Karpas-422 (cell line): Measurements from ENCODE around the gene DCP2. TPM values are rescaled to one million over a fixed set of nuclear protein-coding genes. Genes with fewer than 3 reads are reported as not detected.

ENCODE experiments used
- DNase-seq: peaks from one replicate; pipeline ENCODE4 v3.0.0-alpha.2; 2015
- H2AFZ ChIP-seq: fragments of 200-600 bp; sonication (generic); 2 replicates; pipeline ENCODE4 v1.6.1; 2014; ENCODE audit warnings: antibody characterized with exemption, low read length, mixed read lengths
- H3K27ac ChIP-seq: fragments of 200-600 bp; sonication (generic); 2 replicates; pipeline ENCODE4 v1.5.1; 2014; ENCODE audit warnings: mild to moderate bottlenecking, low read length, moderate library complexity
- H3K27me3 ChIP-seq: fragments of 200-600 bp; sonication (generic); 2 replicates; pipeline ENCODE4 v1.6.1; 2014; ENCODE audit warnings: low read length, mixed read lengths
- H3K36me3 ChIP-seq: fragments of 200-600 bp; sonication (generic); 2 replicates; pipeline ENCODE4 v1.6.1; 2014; ENCODE audit warnings: low read length, mixed read lengths; ENCODE audit not compliant: insufficient read depth
- H3K4me1 ChIP-seq: fragments of 200-600 bp; sonication (generic); 2 replicates; pipeline ENCODE4 v1.6.1; 2014; ENCODE audit warnings: mild to moderate bottlenecking, low read length, mixed read lengths
- H3K4me2 ChIP-seq: fragments of 200-600 bp; sonication (generic); 2 replicates; pipeline ENCODE4 v1.6.1; 2014; ENCODE audit warnings: low read length, low read depth, mild to moderate bottlenecking; ENCODE audit not compliant: poor library complexity, severe bottlenecking
- H3K4me3 ChIP-seq: fragments of 200-600 bp; sonication (generic); 2 replicates; pipeline ENCODE4 v1.5.1; 2014; ENCODE audit warnings: mild to moderate bottlenecking, antibody characterized with exemption, low read length, mixed read lengths
- H3K79me2 ChIP-seq: fragments of 200-600 bp; sonication (generic); 2 replicates; pipeline ENCODE4 v1.6.1; 2014; ENCODE audit warnings: mild to moderate bottlenecking, low read length, mixed read lengths
- H3K9ac ChIP-seq: fragments of 200-600 bp; sonication (generic); 2 replicates; pipeline ENCODE4 v1.6.0; 2014; ENCODE audit warnings: low read length
- H3K9me2 ChIP-seq: fragments of 200-600 bp; sonication (generic), shearing (Covaris generic); replicated peaks from 2 replicates; pipeline ENCODE4 v1.6.0; 2014; ENCODE audit warnings: mild to moderate bottlenecking, low read length, moderate library complexity; ENCODE audit not compliant: insufficient read depth
- H3K9me3 ChIP-seq: fragments of 300-700, 200-600 bp; sonication (generic); 2 replicates; pipeline ENCODE4 v1.6.1; 2014; ENCODE audit warnings: low read length, mixed read lengths
- H4K20me1 ChIP-seq: fragments of 200-600 bp; sonication (generic); 2 replicates; pipeline ENCODE4 v1.6.1; 2014; ENCODE audit warnings: mild to moderate bottlenecking, antibody characterized with exemption, low read length, low read depth; ENCODE audit not compliant: insufficient read depth
- total RNA-seq: library from RNA; depleted of rRNA; stranded (reverse); fragments of >200 nt; shearing (Covaris generic); gene quantifications from 2 replicates; pipeline ENCODE4 v1.2.3, GENCODE V29; 2014; ENCODE audit warnings: low replicate concordance

DCP2 gene
- total RNA-seq, 1 experiment from 2014 or later, result 74.2 TPM

- Histone ChIP-seq H3K9me2 (no peaks in the 10 kb centered on the region), H3K9me3 (no peaks in the 10 kb centered on the region), H3K36me3 (no peaks in the 10 kb centered on the region), H3K27me3 (no peaks in the 10 kb centered on the region), H3K9ac (peak overlapping the region; percentile 26; the same call in 1 of the 2 replicates), H3K4me2 (peak overlapping the region; percentile 59), H3K4me3 (peak overlapping the region; percentile 43), H3K27ac (peak overlapping the region; percentile 12; the same call in 1 of the 2 replicates), H3K4me1 (peaks cover 20% of the 10 kb centered on the region), H2AFZ (peak overlapping the region; percentile 59; the same call in 1 of the 2 replicates), H4K20me1 (no peaks in the 10 kb centered on the region), H3K79me2 (no peaks in the 10 kb centered on the region)
- peak; percentile 67 for DNase-seq
Measured at GRCh38 chr5:113047733-113048652, 71.4 kb downstream of the DCP2 start.

GRCh38 chr5:113048931-113049330 is 72.3 kb downstream of the DCP2 start:
- Histone ChIP-seq H3K4me1 (peaks cover 20% of the 10 kb centered on the region), H3K36me3 (no peaks in the 10 kb centered on the region), H3K4me2 (no peak overlapping the region), H3K9me3 (no peaks in the 10 kb centered on the region), H2AFZ (no peak overlapping the region), H4K20me1 (no peaks in the 10 kb centered on the region), H3K4me3 (no peak overlapping the region), H3K27ac (no peak overlapping the region), H3K9me2 (no peaks in the 10 kb centered on the region), H3K27me3 (no peaks in the 10 kb centered on the region), H3K79me2 (no peaks in the 10 kb centered on the region), H3K9ac (no peak overlapping the region)
- no peak for DNase-seq

GRCh38 chr5:113050721-113051382 is 74.3 kb downstream of the DCP2 start:
- H3K27ac ChIP-seq, result no peak overlapping the region
- no peaks in the 10 kb centered on the region for H3K79me2 ChIP-seq
- no peak overlapping the region for H3K9ac ChIP-seq
- H3K9me2 ChIP-seq, result no peaks in the 10 kb centered on the region
- no peak overlapping the region for H3K4me3 ChIP-seq
- peaks cover 20% of the 10 kb centered on the region for H3K4me1 ChIP-seq
- H3K9me3 ChIP-seq, result no peaks in the 10 kb centered on the region
- no peaks in the 10 kb centered on the region for H3K27me3 ChIP-seq
- no peak for DNase-seq
- H4K20me1 ChIP-seq, result no peaks in the 10 kb centered on the region
- H3K4me2 ChIP-seq, result no peak overlapping the region
- no peaks in the 10 kb centered on the region for H3K36me3 ChIP-seq
- H2AFZ ChIP-seq, result no peak overlapping the region

DNA sequence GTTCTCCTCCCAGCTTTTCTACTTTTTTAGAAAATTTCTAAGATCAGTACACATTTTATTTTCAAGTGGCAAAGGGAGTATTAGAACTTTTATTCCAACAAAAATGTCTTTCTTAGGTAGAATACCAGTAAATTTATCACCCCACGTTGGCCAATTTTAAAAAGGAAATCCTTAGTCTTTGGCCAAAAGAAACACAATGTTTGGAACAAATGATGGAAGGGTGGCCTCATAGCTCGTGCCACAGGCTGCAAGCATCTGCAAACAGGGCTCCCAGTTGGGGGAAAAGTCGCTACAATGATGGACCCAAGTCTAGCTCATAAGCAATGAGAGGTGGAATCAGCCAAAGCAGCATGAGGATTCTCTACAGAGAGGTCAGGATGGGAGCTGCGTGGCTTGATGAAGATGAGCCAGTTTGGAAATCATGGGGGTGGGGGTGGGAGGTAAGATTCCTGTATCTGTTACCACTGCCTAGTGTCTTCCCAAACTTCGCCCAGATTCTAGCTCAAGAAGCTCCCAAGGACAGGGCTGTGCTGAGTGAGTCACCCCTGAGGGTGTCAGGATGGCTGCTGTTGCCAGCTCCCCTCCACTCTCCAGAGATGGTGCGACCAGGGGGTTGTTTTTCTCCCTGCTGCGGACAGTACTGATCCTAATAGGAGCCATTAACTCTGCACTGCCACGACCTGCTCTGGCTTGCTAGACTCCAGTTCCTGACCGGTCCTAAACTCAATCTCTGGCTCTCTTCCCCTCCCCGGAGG is 75.6 kb downstream of the DCP2 start:
- no peak overlapping the region for H3K27ac ChIP-seq
- H3K4me2 ChIP-seq, result no peak overlapping the region
- H3K79me2 ChIP-seq, result no peaks in the 10 kb centered on the region
- H3K9ac ChIP-seq, result no peak overlapping the region
- DNase-seq, result no peak
- H3K9me2 ChIP-seq, result no peaks in the 10 kb centered on the region
- no peak overlapping the region for H3K4me3 ChIP-seq
- H3K9me3 ChIP-seq, result no peaks in the 10 kb centered on the region
- peaks cover 17% of the 10 kb centered on the region for H3K4me1 ChIP-seq
- H3K36me3 ChIP-seq, result no peaks in the 10 kb centered on the region
- H2AFZ ChIP-seq, result no peak overlapping the region
- H3K27me3 ChIP-seq, result no peaks in the 10 kb centered on the region
- no peaks in the 10 kb centered on the region for H4K20me1 ChIP-seq

GRCh38 chr5:113053511-113053995 is 77.0 kb downstream of the DCP2 start:
- H3K9me2 ChIP-seq, result no peaks in the 10 kb centered on the region
- no peaks in the 10 kb centered on the region for H3K79me2 ChIP-seq
- no peak overlapping the region for H3K27ac ChIP-seq
- DNase-seq, result no peak
- H3K9ac ChIP-seq, result no peak overlapping the region
- H3K4me1 ChIP-seq, result peaks cover 4% of the 10 kb centered on the region
- H3K4me2 ChIP-seq, result no peak overlapping the region
- no peaks in the 10 kb centered on the region for H3K36me3 ChIP-seq
- H3K9me3 ChIP-seq, result no peaks in the 10 kb centered on the region
- no peak overlapping the region for H3K4me3 ChIP-seq
- no peaks in the 10 kb centered on the region for H3K27me3 ChIP-seq
- H2AFZ ChIP-seq, result no peak overlapping the region
- no peaks in the 10 kb centered on the region for H4K20me1 ChIP-seq

GRCh38 chr5:113054899-113055298 is 78.3 kb downstream of the DCP2 start:
- no peak overlapping the region for H3K4me2 ChIP-seq
- no peak overlapping the region for H3K4me3 ChIP-seq
- H3K9me2 ChIP-seq, result no peaks in the 10 kb centered on the region
- no peak overlapping the region for H2AFZ ChIP-seq
- no peak overlapping the region for H3K9ac ChIP-seq
- no peaks in the 10 kb centered on the region for H3K79me2 ChIP-seq
- no peak overlapping the region for H3K27ac ChIP-seq
- H3K27me3 ChIP-seq, result no peaks in the 10 kb centered on the region
- no peaks in the 10 kb centered on the region for H3K4me1 ChIP-seq
- no peaks in the 10 kb centered on the region for H4K20me1 ChIP-seq
- no peaks in the 10 kb centered on the region for H3K36me3 ChIP-seq
- DNase-seq, result no peak
- H3K9me3 ChIP-seq, result no peaks in the 10 kb centered on the region

DNA sequence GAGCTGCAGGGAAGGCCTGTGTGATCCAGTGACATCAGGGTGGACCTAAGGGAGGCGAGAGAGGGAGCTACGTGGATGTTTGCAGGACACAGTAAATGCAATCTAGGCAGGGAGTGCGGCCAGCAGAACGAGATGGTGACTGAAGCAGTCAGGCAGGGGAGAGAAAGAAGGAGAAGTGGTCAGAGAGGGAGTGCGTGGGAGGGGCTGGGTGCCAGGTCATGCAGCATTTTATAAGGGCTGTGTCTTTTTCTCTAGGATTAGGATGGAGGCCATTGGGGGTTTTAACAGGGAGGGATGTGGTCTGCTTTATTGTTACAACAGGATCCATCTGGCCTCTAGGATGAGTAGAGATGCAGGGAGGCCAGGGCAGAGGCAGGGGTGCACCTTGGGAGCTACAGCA is 80.4 kb downstream of the DCP2 start:
- DNase-seq, result no peak
- peaks cover 1% of the 10 kb centered on the region; the same call in 1 of the 2 replicates for H3K4me1 ChIP-seq
- no peaks in the 10 kb centered on the region for H3K27me3 ChIP-seq
- no peaks in the 10 kb centered on the region for H3K36me3 ChIP-seq
- H3K9me2 ChIP-seq, result no peaks in the 10 kb centered on the region
- no peak overlapping the region for H2AFZ ChIP-seq
- no peaks in the 10 kb centered on the region for H3K79me2 ChIP-seq
- no peaks in the 10 kb centered on the region for H3K9me3 ChIP-seq
- no peak overlapping the region for H3K4me2 ChIP-seq
- no peak overlapping the region for H3K4me3 ChIP-seq
- H4K20me1 ChIP-seq, result no peaks in the 10 kb centered on the region
- H3K9ac ChIP-seq, result no peak overlapping the region
- no peak overlapping the region for H3K27ac ChIP-seq
